Activated naive CD8-positive, alpha-beta T cell treated with anti-CD3 and anti-CD28 coated beads, Interleukin-2, amount 50 U/mL, for 16 hours (primary cell): ENCODE measurements around the gene TBCK.
"Not testable (repeated sequence)": the region's sequence is repeated elsewhere in the genome, so short reads cannot be mapped to it uniquely, and the experiment has no call there.

Experiments
- DNase-seq: peaks from one replicate; pipeline ENCODE4 v3.0.0-alpha.2; 2020; ENCODE audit warnings: low read depth, low spot score

The TBCK gene

DNA sequence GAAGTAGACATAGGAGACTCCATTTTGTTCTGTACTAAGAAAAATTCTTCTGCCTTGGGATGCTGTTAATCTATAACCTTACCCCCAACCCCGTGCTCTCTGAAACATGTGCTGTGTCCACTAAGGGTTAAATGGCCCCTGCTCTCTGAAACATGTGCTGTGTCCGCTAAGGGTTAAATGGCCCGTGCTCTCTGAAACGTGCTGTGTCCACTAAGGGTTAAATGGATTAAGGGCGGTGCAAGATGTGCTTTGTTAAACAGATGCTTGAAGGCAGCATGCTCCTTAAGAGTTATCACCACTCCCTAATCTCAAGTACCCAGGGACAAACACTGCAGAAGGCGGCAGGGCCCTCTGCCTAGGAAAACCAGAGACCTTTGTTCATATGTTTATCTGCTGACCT lies 5.8 kb upstream of the TBCK start:
- not testable (repeated sequence) for DNase-seq

DNA sequence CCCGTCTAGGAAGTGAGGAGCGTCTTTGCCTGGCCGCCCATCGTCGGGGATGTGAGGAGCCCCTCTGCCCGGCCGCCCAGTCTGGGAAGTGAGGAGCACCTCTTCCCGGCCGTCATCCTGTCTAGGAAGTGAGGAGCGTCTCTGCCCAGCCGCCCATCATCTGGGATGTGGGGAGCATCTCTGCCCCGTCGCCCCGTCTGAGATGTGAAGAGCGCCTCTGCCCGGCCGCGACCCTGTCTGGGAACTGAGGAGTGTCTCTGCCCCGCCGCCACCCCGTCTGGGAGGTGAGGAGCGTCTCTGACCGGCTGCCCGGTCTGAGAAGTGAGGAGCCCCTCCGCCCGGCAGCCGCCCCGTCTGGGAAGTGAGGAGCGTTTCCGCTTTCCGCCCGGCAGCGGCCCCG lies 5.2 kb upstream of the TBCK start:
- not testable (repeated sequence) for DNase-seq

- no peak for DNase-seq
These were observed 4.2 kb upstream of the TBCK start for GRCh38 chr4:106320235-106320634.

DNA sequence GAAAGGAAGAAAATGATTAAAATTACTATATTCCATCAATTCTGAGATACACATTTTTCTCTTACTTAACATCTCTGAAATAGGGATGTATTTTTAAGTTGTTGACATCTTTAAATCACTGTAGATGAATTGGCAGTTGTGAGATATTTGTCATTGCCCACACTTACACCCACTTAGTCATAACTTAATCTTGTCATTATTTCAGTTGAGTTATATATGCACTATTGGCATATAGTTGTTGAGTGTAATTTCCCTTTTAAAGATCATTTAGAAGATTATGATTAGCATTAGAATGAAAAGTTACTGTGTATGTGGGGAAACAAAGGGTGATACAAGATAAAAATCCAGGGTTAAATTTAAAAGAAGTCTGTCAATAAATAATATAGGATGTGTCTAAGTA lies 2.5 kb upstream of the TBCK start:
- DNase-seq = no peak

GRCh38 chr4:106317815-106318214 lies 1.8 kb upstream of the TBCK start:
- no peak for DNase-seq

DNA sequence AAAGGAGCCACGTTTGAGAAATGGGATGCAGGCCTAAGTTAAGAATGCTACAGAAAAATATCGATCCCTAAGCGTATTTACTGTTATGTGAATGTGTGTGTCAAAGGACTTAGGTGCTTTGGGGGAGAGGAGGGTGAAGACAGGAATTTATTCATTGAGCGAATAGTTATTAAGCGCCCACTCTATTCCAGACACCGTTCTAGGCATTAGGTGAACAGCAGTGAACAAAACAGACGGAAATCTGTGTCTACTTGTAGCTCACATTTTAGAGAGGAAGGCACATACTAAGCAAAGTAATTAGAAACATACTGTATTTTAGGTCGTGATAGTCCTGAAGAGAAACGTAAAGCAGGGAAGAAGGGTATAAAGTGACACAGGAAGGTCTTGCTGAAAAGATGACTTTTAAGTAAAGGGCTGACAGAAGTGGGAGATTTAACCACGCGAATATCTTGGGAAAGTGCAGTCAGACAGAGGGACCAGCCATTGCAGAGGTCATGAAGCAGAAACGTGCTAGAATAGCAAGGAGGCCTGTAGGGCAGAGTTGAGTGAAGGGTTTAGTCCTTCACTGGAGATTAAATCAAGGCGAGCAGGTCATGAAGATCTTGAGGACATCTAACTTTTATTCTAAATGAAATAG lies 882 bp upstream of the TBCK start:
- DNase-seq = no peak

DNA sequence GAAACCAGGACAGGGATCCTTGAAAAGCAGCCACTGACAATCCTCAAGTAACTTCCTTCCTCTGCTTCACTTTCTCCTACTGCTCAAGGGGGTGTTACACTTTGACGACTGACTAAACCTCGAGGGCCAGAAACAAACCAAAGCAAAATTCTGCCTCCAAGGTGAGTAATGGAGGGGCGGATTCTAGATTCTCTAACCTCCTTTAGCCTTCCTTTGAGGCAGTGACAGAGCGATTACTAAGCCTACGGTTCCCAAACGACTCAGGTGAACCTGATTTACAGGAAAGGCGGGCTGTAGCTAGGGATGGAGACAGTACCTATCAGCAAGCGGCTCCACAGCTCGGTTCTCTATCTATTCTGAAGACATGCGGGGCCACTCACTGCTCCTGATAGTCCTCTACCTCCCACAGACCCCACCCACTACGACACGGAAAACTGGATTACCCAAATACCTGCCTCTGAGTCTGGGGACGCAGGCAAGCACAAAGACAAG lies 487 bp downstream of the TBCK start:
- peak; percentile 25 for DNase-seq

DNA sequence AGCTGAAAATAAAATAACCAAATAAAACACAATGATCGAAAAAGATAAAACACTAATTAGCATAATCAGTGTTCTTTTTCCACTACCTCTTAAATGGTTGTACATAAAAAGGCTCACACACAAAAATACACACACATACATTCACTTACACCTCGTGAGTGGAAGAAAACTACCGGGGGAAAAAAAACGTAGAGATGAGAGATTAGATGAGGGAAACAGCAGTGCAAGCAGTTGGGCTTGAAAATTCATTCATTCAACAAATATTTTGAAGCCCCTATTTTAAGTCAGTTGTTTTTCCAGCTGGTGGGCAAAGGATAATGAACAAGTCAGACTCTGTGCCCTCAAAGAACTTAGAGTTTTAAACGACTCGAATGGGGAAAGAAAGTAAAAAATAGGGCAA lies 1.0 kb downstream of the TBCK start:
- DNase-seq = no peak

DNA sequence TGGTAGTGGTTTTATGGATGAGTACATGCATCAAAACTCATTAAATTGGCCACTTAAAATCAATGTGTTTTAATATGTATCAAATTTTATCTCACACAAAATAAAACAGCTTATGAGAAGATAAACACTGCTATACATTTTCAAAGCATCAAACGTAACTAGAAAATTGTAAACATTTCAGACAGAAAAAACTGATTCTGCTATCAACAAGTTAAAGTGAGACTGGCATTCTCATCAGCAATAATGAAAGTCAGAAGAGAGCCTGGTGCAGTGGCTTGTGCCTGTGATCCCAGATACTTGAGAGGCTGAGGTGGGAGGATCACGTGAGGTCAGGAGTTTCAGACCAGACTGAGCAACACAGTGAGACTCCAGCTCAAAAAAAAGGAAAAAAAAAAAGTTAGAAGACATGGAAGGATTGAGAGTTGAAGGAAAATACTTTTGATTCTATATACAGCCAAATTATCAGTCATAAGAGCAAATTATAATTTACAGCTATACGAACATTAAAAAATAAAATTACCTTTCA lies 2.9 kb downstream of the TBCK start:
- no peak for DNase-seq

GRCh38 chr4:106312377-106312776 lies 3.6 kb downstream of the TBCK start:
- DNase-seq = no peak

DNA sequence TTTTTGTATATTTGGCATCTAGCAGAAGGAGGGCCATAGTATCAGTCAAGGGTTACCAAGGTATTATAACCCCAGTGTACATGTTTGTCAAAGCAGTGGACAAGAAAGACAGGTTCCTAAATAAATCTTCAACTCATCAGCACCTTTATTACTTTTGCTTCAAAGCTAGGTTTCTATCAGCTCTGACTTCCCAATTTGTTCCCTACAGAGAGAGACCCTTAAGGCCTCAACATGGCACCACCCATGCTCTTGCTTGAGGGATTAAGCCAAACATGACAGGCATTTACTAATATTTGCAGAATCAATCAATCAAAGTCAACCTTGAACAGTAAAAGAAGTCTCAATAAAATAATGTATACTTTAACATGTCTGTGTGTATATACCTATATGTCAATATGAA lies 9.4 kb downstream of the TBCK start:
- no peak for DNase-seq

DNA sequence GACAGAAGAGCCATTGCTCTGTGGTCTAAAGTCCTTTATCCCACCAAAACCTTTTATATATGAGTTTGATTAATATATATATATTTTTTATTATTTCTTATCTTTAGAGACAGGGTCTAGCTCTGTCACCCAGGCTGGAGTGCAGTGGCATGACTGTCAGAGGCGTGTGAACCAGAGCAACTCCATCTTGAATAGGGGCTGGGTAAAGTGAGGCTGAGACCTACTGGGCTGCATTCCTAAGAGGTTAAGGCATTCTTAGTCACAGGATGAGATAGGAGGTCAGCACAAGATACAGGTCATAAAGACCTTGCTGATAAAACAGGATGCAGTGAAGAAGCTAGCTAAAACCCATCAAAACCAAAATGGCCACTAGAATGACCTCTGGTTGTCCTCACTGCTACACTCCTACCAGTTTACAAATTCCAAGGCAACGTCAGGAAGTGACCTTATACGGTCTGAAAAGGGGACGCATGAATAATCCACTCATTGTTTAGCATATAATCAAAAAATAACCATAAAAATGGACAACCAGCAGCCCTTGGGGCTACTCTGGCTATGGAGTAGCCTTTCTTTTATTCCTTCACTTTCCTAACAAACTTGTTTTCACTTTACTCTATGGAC lies 10.5 kb downstream of the TBCK start:
- no peak for DNase-seq

GRCh38 chr4:106304632-106305031 lies 11.4 kb downstream of the TBCK start:
- DNase-seq = no peak

DNA sequence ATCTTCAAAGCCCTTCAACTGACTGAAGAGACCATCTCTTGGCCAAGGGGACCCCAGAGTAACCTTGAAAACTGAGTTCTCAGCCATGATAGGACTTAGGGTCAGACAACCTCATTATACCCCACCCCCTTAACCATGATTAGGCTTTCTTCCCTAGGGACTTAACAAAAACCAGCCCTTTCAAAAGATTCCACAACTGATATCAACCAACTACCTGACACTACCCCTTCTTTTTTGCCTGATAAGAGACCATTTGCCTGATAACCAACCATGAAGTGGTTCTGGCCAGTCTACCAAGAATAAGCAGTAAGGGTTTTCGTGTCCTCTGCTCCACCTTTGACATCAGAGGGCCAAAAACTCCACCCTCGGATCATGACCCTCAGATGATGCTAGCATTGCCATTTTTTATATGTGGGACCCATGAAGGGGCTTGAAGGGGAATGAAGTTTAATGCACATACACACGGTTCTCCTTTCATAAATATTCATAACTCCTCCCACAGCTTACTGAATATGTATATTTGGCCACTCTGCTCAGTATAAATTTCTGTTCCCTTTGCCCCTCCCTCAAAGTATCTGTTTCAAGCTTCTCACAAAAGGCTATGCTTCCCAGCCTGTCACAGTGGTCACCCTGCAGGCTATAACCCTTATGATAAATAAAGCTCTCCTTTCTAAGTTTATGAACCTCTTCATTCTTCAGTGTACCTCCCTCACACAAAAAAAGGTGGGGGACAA lies 12.3 kb downstream of the TBCK start:
- no peak for DNase-seq

- DNase-seq = no peak
These were observed 14.0 kb downstream of the TBCK start for GRCh38 chr4:106302062-106302438.

- no peak for DNase-seq
These were observed 14.5 kb downstream of the TBCK start for GRCh38 chr4:106301393-106302061.

DNA sequence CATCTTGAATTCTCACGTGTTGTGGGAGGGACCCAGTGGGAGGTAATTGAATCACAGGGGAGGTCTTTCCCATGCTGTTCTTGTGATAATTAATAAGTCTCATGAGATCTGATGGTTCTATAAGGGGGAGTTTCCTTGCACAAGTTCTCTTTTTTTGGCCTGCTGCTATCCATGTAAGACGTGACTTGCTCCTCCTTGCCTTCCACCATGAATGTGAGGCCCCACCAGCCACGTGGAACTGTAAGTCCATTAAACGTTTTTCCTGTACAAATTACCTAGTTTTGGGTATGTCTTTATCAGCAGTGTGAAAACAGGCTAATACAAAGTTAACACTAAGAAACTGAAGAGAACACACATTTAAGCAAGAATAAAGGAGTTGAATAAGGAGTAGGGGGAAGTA lies 16.0 kb downstream of the TBCK start:
- DNase-seq = no peak

DNA sequence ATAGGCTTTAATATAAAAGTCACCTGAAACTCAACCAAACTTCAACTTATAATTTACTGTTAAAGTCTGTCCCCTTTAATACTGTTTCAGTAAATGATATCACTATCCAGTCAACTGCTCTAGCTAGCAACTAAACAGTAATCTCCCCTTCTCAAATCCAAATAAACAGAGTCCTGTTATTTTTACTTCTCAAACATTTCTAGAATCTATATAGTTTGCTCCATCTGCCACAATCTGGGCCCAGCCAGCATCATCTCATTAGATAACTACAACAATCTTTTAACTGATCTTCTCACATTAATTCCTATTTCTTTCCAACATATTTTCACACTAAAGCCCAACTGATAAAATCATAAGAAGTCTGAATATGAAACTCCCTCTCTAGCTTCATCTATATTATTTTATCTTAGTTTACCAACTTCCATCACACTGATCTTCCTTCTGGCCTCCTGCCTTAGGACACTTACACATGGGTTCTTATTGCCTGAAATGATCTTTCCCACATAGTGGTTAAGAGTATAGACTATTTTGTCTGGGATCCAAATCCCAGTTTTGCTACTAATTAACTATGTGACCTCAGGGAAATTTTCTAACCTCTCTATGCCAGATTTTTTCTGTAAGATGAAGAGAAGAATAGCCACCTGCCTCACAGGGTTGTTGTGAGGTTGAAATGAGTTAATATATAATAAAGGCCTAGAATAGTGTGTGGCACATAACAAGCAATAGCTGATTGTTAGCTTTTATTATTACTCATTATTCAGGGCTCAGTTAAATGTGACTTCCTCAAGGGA lies 18.6 kb downstream of the TBCK start:
- no peak for DNase-seq

GRCh38 chr4:106294062-106294461 lies 21.9 kb downstream of the TBCK start:
- no peak for DNase-seq

DNA sequence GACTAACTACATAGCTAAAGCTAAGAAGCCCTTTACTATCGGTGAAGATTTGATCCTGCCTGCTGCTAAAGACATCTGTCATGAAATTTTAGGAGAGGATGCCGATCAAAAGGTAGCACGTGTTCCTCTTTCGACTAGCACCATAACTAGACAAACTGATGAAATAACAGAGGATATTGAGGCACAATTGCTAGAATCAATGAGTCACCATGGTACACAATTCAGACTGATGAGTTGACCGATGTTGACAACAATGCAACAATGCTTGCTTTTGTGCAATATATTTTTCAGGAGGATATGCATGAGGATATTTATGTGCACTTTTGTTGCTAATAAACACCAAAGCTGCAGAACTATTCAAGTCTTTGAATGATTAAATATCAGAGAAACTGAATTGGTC lies 24.3 kb downstream of the TBCK start:
- DNase-seq = no peak

DNA sequence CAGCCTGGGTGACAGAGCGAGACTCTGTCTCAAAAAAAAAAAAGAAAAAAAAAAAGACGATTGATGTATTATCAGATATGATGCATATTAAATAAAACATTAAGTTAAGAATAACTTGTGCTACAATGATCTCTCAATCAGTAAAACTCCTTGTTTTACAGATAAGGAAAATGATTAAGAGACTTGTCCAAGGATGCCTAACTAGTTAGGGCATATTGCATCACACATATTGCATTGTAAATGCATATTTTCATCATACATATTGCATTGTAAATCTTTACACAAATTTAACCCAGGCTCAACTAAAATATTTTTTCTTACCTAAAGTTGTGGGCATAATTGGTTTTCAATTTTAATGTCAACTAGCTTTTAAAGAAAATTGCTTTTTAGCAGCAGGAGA lies 26.3 kb downstream of the TBCK start:
- no peak for DNase-seq
